Astrocyte (in vitro differentiated cells and primary cell): ENCODE measurements around the gene OSGEPL1. TPM values are rescaled to one million over a fixed set of nuclear protein-coding genes. Genes with fewer than 3 reads are reported as not detected.

Source experiments
- DNase-seq: peaks from one replicate; pipeline ENCODE4 v3.0.0-alpha.2; 2010; ENCODE audit warnings: low read depth
- FAIRE-seq: peaks from 2 replicates; lab custom pipeline; 2011; peaks lifted over from hg19 to GRCh38; lab: Jason Lieb, UNC
- H2AFZ ChIP-seq: 2 replicates; pipeline ENCODE4 v1.6.0; 2012; ENCODE audit warnings: low read depth, low read length, inconsistent platforms
- H3K27ac ChIP-seq: 2 replicates; pipeline ENCODE4 v1.5.1; 2011; ENCODE audit warnings: low read depth, low read length, inconsistent platforms
- H3K27me3 ChIP-seq: 2 replicates; pipeline ENCODE4 v1.6.0; 2011; ENCODE audit warnings: low read length, inconsistent platforms; ENCODE audit not compliant: insufficient read depth
- H3K36me3 ChIP-seq: 2 replicates; pipeline ENCODE4 v1.5.1; 2011; ENCODE audit warnings: low read length, inconsistent platforms; ENCODE audit not compliant: insufficient read depth
- H3K4me1 ChIP-seq: 2 replicates; pipeline ENCODE4 v1.5.1; 2011; ENCODE audit warnings: low read length, inconsistent platforms; ENCODE audit not compliant: insufficient read depth
- H3K4me2 ChIP-seq: 2 replicates; pipeline ENCODE4 v1.6.0; 2012; ENCODE audit warnings: low read length, inconsistent platforms
- H3K4me3 ChIP-seq: 2 replicates; pipeline ENCODE4 v1.5.1; 2011; ENCODE audit warnings: low read depth, mild to moderate bottlenecking, low read length, inconsistent platforms; ENCODE audit not compliant: insufficient read depth
- H3K79me2 ChIP-seq: 2 replicates; pipeline ENCODE4 v1.6.0; 2012; ENCODE audit warnings: mild to moderate bottlenecking, low read length, inconsistent platforms; ENCODE audit not compliant: insufficient read depth
- H3K9ac ChIP-seq: 2 replicates; pipeline ENCODE4 v1.6.0; 2012; ENCODE audit warnings: mild to moderate bottlenecking, low read length, inconsistent platforms
- H3K9me3 ChIP-seq: 2 replicates; pipeline ENCODE4 v1.5.1; 2012; ENCODE audit warnings: low read depth, mild to moderate bottlenecking, low read length, inconsistent platforms; ENCODE audit not compliant: insufficient read depth
- H4K20me1 ChIP-seq: 2 replicates; pipeline ENCODE4 v1.6.0; 2012; ENCODE audit warnings: low read length, inconsistent platforms; ENCODE audit not compliant: insufficient read depth
- H3K27ac Mint-ChIP-seq: one replicate; pipeline ENCODE4 v1.8.0; 2021; ENCODE audit warnings: mild to moderate bottlenecking, mixed read lengths; ENCODE audit not compliant: unreplicated experiment
- H3K27me3 Mint-ChIP-seq: one replicate; pipeline ENCODE4 v1.8.0; 2021; ENCODE audit warnings: low read depth, mixed read lengths; ENCODE audit not compliant: unreplicated experiment
- H3K36me3 Mint-ChIP-seq: one replicate; pipeline ENCODE4 v1.8.0; 2021; ENCODE audit warnings: low read depth, mixed read lengths; ENCODE audit not compliant: unreplicated experiment
- H3K4me1 Mint-ChIP-seq: one replicate; pipeline ENCODE4 v1.8.0; 2021; ENCODE audit warnings: low read depth, mixed read lengths; ENCODE audit not compliant: unreplicated experiment
- H3K4me3 Mint-ChIP-seq: one replicate; pipeline ENCODE4 v1.8.0; 2021; ENCODE audit warnings: mild to moderate bottlenecking, moderate library complexity, mixed read lengths; ENCODE audit not compliant: unreplicated experiment
- H3K9me3 Mint-ChIP-seq: one replicate; pipeline ENCODE4 v1.8.0; 2021; ENCODE audit warnings: mild to moderate bottlenecking, mixed read lengths; ENCODE audit not compliant: unreplicated experiment
- CTCF ChIP-seq: IDR thresholded peaks from 2 replicates; pipeline ENCODE4 v1.5.1; 2011; ENCODE audit warnings: low read depth, mild to moderate bottlenecking, inconsistent platforms, low read length, moderate library complexity; ENCODE audit not compliant: insufficient read depth
- EZH2 ChIP-seq: IDR thresholded peaks from 2 replicates; pipeline ENCODE4 v1.6.1; 2012; ENCODE audit warnings: mild to moderate bottlenecking, low read length, inconsistent platforms; ENCODE audit not compliant: insufficient read depth
- total RNA-seq: library from RNA; stranded (reverse); gene quantifications from 2 replicates; pipeline ENCODE4 v1.2.1, GENCODE V29; 2021

OSGEPL1 gene
- total RNA-seq, 1 donor from 2014 or later: 4.1 TPM

GRCh38 chr2:189702071-189702470 lies 60.5 kb downstream of the OSGEPL1 start:
- Mint-ChIP-seq H3K4me1 (no peaks in the 10 kb centered on the region), H3K9me3 (no peaks in the 10 kb centered on the region), H3K36me3 (peaks cover 3% of the 10 kb centered on the region), H3K4me3 (no peak overlapping the region), H3K27ac (no peak overlapping the region), H3K27me3 (no peaks in the 10 kb centered on the region)
- no peaks in the 10 kb centered on the region for H3K79me2 ChIP-seq
- no peak overlapping the region for H3K4me3 ChIP-seq
- TF ChIP-seq EZH2 (no peak), CTCF (peak; percentile 14)
- FAIRE-seq: no peak
- no peak overlapping the region for H2AFZ ChIP-seq
- no peaks in the 10 kb centered on the region for H3K4me1 ChIP-seq
- no peaks in the 10 kb centered on the region for H3K36me3 ChIP-seq
- H3K9ac ChIP-seq: no peak overlapping the region
- H3K27me3 ChIP-seq: no peaks in the 10 kb centered on the region
- H3K9me3 ChIP-seq: no peaks in the 10 kb centered on the region
- DNase-seq: no peak
- no peaks in the 10 kb centered on the region for H4K20me1 ChIP-seq
- no peak overlapping the region for H3K4me2 ChIP-seq
- H3K27ac ChIP-seq: no peak overlapping the region

- no peak overlapping the region for H3K27ac Mint-ChIP-seq
- no peak overlapping the region for H3K27ac ChIP-seq
- no peaks in the 10 kb centered on the region for H3K27me3 Mint-ChIP-seq
- H3K79me2 ChIP-seq: no peaks in the 10 kb centered on the region
- FAIRE-seq (no peak), DNase-seq (no peak)
- H3K9me3 ChIP-seq: no peaks in the 10 kb centered on the region
- no peak overlapping the region for H2AFZ ChIP-seq
- no peak overlapping the region for H3K4me2 ChIP-seq
- H3K4me3 ChIP-seq: no peak overlapping the region
- no peaks in the 10 kb centered on the region for H3K4me1 ChIP-seq
- no peaks in the 10 kb centered on the region for H3K36me3 ChIP-seq
- TF ChIP-seq EZH2: no peak
- TF ChIP-seq CTCF: no peak
- H3K4me1 Mint-ChIP-seq: no peaks in the 10 kb centered on the region
- H3K9ac ChIP-seq: no peak overlapping the region
- H3K27me3 ChIP-seq: no peaks in the 10 kb centered on the region
- H4K20me1 ChIP-seq: no peaks in the 10 kb centered on the region
- H3K9me3 Mint-ChIP-seq: no peaks in the 10 kb centered on the region
- no peaks in the 10 kb centered on the region for H3K36me3 Mint-ChIP-seq
- no peak overlapping the region for H3K4me3 Mint-ChIP-seq
Observed at GRCh38 chr2:189700681-189701080, 61.9 kb downstream of the OSGEPL1 start.

GRCh38 chr2:189698020-189698887 lies 64.3 kb downstream of the OSGEPL1 start:
- no peaks in the 10 kb centered on the region for H4K20me1 ChIP-seq
- no peaks in the 10 kb centered on the region for H3K27me3 ChIP-seq
- Mint-ChIP-seq H3K27ac (no peak overlapping the region), H3K4me1 (no peaks in the 10 kb centered on the region), H3K36me3 (peaks cover 2% of the 10 kb centered on the region), H3K4me3 (no peak overlapping the region), H3K27me3 (no peaks in the 10 kb centered on the region), H3K9me3 (no peaks in the 10 kb centered on the region)
- DNase-seq (peak; percentile 10), FAIRE-seq (no peak)
- no peak overlapping the region for H3K4me2 ChIP-seq
- no peaks in the 10 kb centered on the region for H3K9me3 ChIP-seq
- H3K9ac ChIP-seq: no peak overlapping the region
- no peaks in the 10 kb centered on the region for H3K36me3 ChIP-seq
- no peak overlapping the region for H2AFZ ChIP-seq
- no peak for TF ChIP-seq EZH2
- TF ChIP-seq CTCF: peak; percentile 55
- no peak overlapping the region for H3K4me3 ChIP-seq
- H3K27ac ChIP-seq: no peak overlapping the region
- no peaks in the 10 kb centered on the region for H3K4me1 ChIP-seq
- H3K79me2 ChIP-seq: no peaks in the 10 kb centered on the region
